Activated CD4-positive, alpha-beta T cell treated with anti-CD3 and anti-CD28 coated beads, Interleukin-2, Interleukin-6, amounts not matched to agents 100 ng/mL and 50 ng/mL, durations not matched to agents 16 hours and 8 hours (primary cell): Measurements from ENCODE around the gene SBF1.

Source experiments
- DNase-seq: peaks from one replicate; pipeline ENCODE4 v3.0.0-alpha.2; 2020

SBF1 gene

GRCh38 chr22:50465066-50465930 lies 9.5 kb downstream of the SBF1 start:
- no peak for DNase-seq

- no peak for DNase-seq
Observed at GRCh38 chr22:50464451-50464850, 10.4 kb downstream of the SBF1 start.

- DNase-seq = no peak
Observed at GRCh38 chr22:50463188-50463900, 11.5 kb downstream of the SBF1 start.

- no peak for DNase-seq
Observed at GRCh38 chr22:50461979-50462540, 12.8 kb downstream of the SBF1 start.

GRCh38 chr22:50461536-50461935 lies 13.3 kb downstream of the SBF1 start:
- DNase-seq = no peak

GRCh38 chr22:50460938-50461337 lies 13.9 kb downstream of the SBF1 start:
- DNase-seq = no peak

- no peak for DNase-seq
Observed at GRCh38 chr22:50459496-50460140, 15.2 kb downstream of the SBF1 start.

GRCh38 chr22:50459016-50459415 lies 15.8 kb downstream of the SBF1 start:
- DNase-seq = no peak

GRCh38 chr22:50456466-50457234 lies 18.2 kb downstream of the SBF1 start:
- no peak for DNase-seq

GRCh38 chr22:50456026-50456425 lies 18.8 kb downstream of the SBF1 start:
- no peak for DNase-seq

- no peak for DNase-seq
Observed at GRCh38 chr22:50455201-50455600, 19.6 kb downstream of the SBF1 start.

- DNase-seq = no peak
Observed at GRCh38 chr22:50454556-50455075, 20.2 kb downstream of the SBF1 start.

- DNase-seq = no peak
Observed at GRCh38 chr22:50452649-50453048, 22.2 kb downstream of the SBF1 start.

GRCh38 chr22:50447576-50448551 lies 27.0 kb downstream of the SBF1 start:
- DNase-seq = no peak

- no peak for DNase-seq
Observed at GRCh38 chr22:50446708-50447575, 27.9 kb downstream of the SBF1 start.

GRCh38 chr22:50445880-50446707 lies 28.7 kb downstream of the SBF1 start:
- DNase-seq = no peak

GRCh38 chr22:50445071-50445879 lies 29.6 kb downstream of the SBF1 start:
- DNase-seq = no peak

- DNase-seq = no peak
Observed at GRCh38 chr22:50444663-50445062, 30.2 kb downstream of the SBF1 start.
